Right lobe of liver (tissue), 4 donors: Measurements from ENCODE around the gene SYVN1.

Experiments
- CTCF ChIP-seq, 4 donors: fragments of 200-600 bp in 3 of 4; fragments of 450-650 bp in 1 of 4; IDR thresholded peaks; one replicate each; pipeline versions ENCODE4 v1.5.1 to v1.8.0; 2016 to 2022; ENCODE audit warnings: antibody characterized with exemption in 4 of 4, mild to moderate bottlenecking in 2 of 4
- POLR2A ChIP-seq: fragments of 450-650 bp; IDR thresholded peaks from one replicate; pipeline ENCODE4 v1.6.1; 2017; ENCODE audit warnings: antibody characterized with exemption, mild to moderate bottlenecking
- donor health status: DM: no; HTN: no; CAD: no.
- donor health status: DM: no; HTN: no; CAD: no.
- donor health status: DM: no; HTN: yes; CAD: no.

- TF ChIP-seq POLR2A, result no peak
- TF ChIP-seq CTCF (IDR thresholded peaks at IDR 0.05), result no peak
Observed at GRCh38 chr11:65090628-65091027, 43.7 kb downstream of the SYVN1 start.
